ENCODE data around the gene NCCRP1. TPM values are rescaled to one million over a fixed set of nuclear protein-coding genes. Genes with fewer than 3 reads are reported as not detected.
"Not testable (repeated sequence)": the region's sequence is repeated elsewhere in the genome, so short reads cannot be mapped to it uniquely, and the experiment has no call there.

Gene NCCRP1
- total and polyA plus RNA-seq, 2 donors (not counting 1 experiment from before 2014, with no cell fraction given), result not detected

GRCh38 chr19:39211731-39212374 lies 15.1 kb downstream of the NCCRP1 start:
- no peaks in the 10 kb centered on the region for H3K9me3 ChIP-seq (ENCODE audit: control insufficient read depth, insufficient read depth, low read depth, low read length)
- H3K9ac ChIP-seq (ENCODE audit: insufficient read depth, low read length), result no peak overlapping the region
- no peaks in the 10 kb centered on the region for H4K20me1 ChIP-seq (ENCODE audit: control insufficient read depth, extremely low read depth, insufficient read depth, low read length)
- no peak for DNase-seq (ENCODE audit: low read depth in 2 of 2)
- TF ChIP-seq EZH2 (IDR thresholded peaks at IDR 0.05; ENCODE audit: low read length, missing control alignments) (no peak), CTCF (conservative IDR thresholded peaks at IDR 0.05 in 1 of 2, IDR thresholded peaks at IDR 0.05 in 1 of 2; ENCODE audit: low read depth in 1 of 2, low read length in 2 of 2) (no peak)
- no peak overlapping the region for H2AFZ ChIP-seq (ENCODE audit: low read length)
- H3K4me3 ChIP-seq (replicated peaks in 1 of 4; ENCODE audit: control extremely low read depth in 1 of 4, insufficient read depth in 1 of 4, low read depth in 3 of 4, low read length in 4 of 4), result no peak overlapping the region
- no peaks in the 10 kb centered on the region for H3K79me2 ChIP-seq (ENCODE audit: control insufficient read depth, insufficient read depth, low read length)
- H3K27me3 ChIP-seq (ENCODE audit: control insufficient read depth, insufficient read depth, low read length), result peaks cover 3% of the 10 kb centered on the region
- H3K36me3 ChIP-seq (ENCODE audit: control insufficient read depth, insufficient read depth, low read length), result no peaks in the 10 kb centered on the region
- H3K4me1 ChIP-seq (ENCODE audit: control insufficient read depth, extremely low read depth, insufficient read depth, low read length), result no peaks in the 10 kb centered on the region
- H3K27ac ChIP-seq (ENCODE audit: insufficient read depth, low read length), result no peak overlapping the region
- no peak overlapping the region for H3K4me2 ChIP-seq (ENCODE audit: extremely low read depth, insufficient read depth, low read length)

GRCh38 chr19:39212375-39212742 lies 15.6 kb downstream of the NCCRP1 start:
- Histone ChIP-seq H3K36me3 (ENCODE audit: control insufficient read depth, insufficient read depth, low read length) (no peaks in the 10 kb centered on the region), H2AFZ (ENCODE audit: low read length) (no peak overlapping the region), H3K9ac (ENCODE audit: insufficient read depth, low read length) (no peak overlapping the region), H3K27me3 (ENCODE audit: control insufficient read depth, insufficient read depth, low read length) (peaks cover 3% of the 10 kb centered on the region), H4K20me1 (ENCODE audit: control insufficient read depth, extremely low read depth, insufficient read depth, low read length) (no peaks in the 10 kb centered on the region), H3K27ac (ENCODE audit: insufficient read depth, low read length) (no peak overlapping the region), H3K4me1 (ENCODE audit: control insufficient read depth, extremely low read depth, insufficient read depth, low read length) (no peaks in the 10 kb centered on the region), H3K9me3 (ENCODE audit: control insufficient read depth, insufficient read depth, low read depth, low read length) (no peaks in the 10 kb centered on the region), H3K4me2 (ENCODE audit: extremely low read depth, insufficient read depth, low read length) (no peak overlapping the region), H3K4me3 (replicated peaks in 1 of 4; ENCODE audit: control extremely low read depth in 1 of 4, insufficient read depth in 1 of 4, low read depth in 3 of 4, low read length in 4 of 4) (no peak overlapping the region), H3K79me2 (ENCODE audit: control insufficient read depth, insufficient read depth, low read length) (no peaks in the 10 kb centered on the region)
- TF ChIP-seq EZH2 (IDR thresholded peaks at IDR 0.05; ENCODE audit: low read length, missing control alignments), result no peak
- peak; percentile 9 to 36 for TF ChIP-seq CTCF (conservative IDR thresholded peaks at IDR 0.05 in 1 of 2, IDR thresholded peaks at IDR 0.05 in 1 of 2; ENCODE audit: low read depth in 1 of 2, low read length in 2 of 2)
- DNase-seq (ENCODE audit: low read depth in 2 of 2), result peak in 1 of 2 donors; percentile 11

- H3K79me2 ChIP-seq (ENCODE audit: control insufficient read depth, insufficient read depth, low read length); H3K9me3 ChIP-seq (ENCODE audit: control insufficient read depth, insufficient read depth, low read depth, low read length); H3K27me3 ChIP-seq (ENCODE audit: control insufficient read depth, insufficient read depth, low read length); H2AFZ ChIP-seq (ENCODE audit: low read length); H4K20me1 ChIP-seq (ENCODE audit: control insufficient read depth, extremely low read depth, insufficient read depth, low read length); H3K4me2 ChIP-seq (ENCODE audit: extremely low read depth, insufficient read depth, low read length); H3K9ac ChIP-seq (ENCODE audit: insufficient read depth, low read length); H3K4me1 ChIP-seq (ENCODE audit: control insufficient read depth, extremely low read depth, insufficient read depth, low read length); H3K4me3 ChIP-seq (replicated peaks in 1 of 4; ENCODE audit: control extremely low read depth in 1 of 4, insufficient read depth in 1 of 4, low read depth in 3 of 4, low read length in 4 of 4); H3K36me3 ChIP-seq (ENCODE audit: control insufficient read depth, insufficient read depth, low read length); DNase-seq (ENCODE audit: low read depth in 2 of 2); H3K27ac ChIP-seq (ENCODE audit: insufficient read depth, low read length): not testable (repeated sequence)
These were observed 18.6 kb downstream of the NCCRP1 start for GRCh38 chr19:39215323-39215722.
